HG03460 (cell line): ENCODE data around the gene PCSK4.
"Not testable (repeated sequence)": the region's sequence is repeated elsewhere in the genome, so short reads cannot be mapped to it uniquely, and the experiment has no call there.

Source experiments
- ATAC-seq: cut with Tn5 transposase; IDR thresholded peaks from one replicate; pipeline ENCODE4 v1.9.1; 2021; ENCODE audit not compliant: unreplicated experiment

The PCSK4 gene

GRCh38 chr19:1489463-1490310 is 463 bp downstream of the PCSK4 start:
- ATAC-seq, result no peak

DNA sequence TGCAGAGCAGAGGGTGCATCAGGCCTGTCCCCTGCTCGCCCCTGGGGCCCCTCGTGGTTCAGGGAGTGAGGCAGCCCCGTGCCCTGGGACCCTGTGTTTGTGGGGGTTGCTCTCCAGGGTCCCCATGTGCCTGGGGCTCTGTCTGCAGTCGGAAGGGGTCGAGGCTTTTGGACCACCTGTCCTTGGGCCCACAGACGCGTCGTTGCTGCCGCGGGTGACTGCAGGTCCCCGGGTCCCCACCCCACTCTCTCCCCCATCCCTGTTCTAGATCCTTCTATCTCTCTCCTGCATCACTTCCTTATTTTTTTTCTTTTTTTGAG is 1.9 kb downstream of the PCSK4 start:
- ATAC-seq, result no peak

- no peak for ATAC-seq
Observed at GRCh38 chr19:1487576-1488281, 2.4 kb downstream of the PCSK4 start.

GRCh38 chr19:1486720-1487575 is 3.2 kb downstream of the PCSK4 start:
- ATAC-seq, result no peak

DNA sequence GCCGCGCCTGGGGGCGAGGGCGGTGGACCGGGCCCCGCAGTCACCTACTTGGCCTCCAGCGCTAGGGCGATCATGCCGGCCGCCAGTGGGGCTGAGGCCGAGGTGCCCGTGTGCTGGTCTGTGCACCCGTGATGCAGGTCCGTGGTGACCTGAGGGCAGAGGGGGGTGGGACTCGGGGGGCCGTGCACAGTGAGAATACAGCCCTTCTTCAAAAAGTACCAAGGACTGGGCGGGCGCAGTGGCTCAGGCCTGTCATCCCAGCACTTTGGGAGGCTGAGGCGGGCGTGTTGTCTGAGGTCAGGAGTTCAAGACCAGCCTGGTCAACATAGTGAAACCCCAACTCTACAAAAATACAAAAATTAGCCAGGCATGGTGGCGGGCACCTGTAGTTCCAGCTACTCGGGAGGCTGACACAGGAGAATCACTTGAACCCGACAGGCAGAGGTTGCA is 6.1 kb downstream of the PCSK4 start:
- ATAC-seq, result no peak

- no peak for ATAC-seq
Observed at GRCh38 chr19:1483131-1483978, 6.8 kb downstream of the PCSK4 start.

- no peak for ATAC-seq
Observed at GRCh38 chr19:1482361-1483130, 7.6 kb downstream of the PCSK4 start.

DNA sequence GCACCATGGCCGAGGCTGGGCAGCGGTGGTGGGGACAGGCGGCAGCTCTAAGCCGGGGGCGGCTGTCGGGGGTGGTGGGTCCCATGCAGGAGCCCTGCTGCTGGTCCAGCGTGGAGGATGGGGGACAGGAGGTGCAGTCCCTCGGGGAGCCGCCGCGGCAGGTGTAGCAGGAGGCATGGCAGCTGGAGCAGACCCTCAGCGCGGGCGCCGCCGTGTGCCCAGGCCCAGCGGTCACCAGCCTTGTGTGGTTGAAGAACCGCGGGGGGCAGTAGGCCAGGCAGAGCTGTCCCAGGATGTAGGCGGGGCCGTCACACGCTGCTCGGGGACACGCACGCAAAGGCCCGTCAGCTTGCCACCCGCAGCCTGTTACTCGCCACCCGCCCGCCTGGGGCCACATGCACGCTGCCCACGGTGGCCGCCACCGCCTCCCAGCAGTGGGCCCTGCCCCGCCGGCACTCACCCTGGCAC is 8.2 kb downstream of the PCSK4 start:
- ATAC-seq, result no peak

DNA sequence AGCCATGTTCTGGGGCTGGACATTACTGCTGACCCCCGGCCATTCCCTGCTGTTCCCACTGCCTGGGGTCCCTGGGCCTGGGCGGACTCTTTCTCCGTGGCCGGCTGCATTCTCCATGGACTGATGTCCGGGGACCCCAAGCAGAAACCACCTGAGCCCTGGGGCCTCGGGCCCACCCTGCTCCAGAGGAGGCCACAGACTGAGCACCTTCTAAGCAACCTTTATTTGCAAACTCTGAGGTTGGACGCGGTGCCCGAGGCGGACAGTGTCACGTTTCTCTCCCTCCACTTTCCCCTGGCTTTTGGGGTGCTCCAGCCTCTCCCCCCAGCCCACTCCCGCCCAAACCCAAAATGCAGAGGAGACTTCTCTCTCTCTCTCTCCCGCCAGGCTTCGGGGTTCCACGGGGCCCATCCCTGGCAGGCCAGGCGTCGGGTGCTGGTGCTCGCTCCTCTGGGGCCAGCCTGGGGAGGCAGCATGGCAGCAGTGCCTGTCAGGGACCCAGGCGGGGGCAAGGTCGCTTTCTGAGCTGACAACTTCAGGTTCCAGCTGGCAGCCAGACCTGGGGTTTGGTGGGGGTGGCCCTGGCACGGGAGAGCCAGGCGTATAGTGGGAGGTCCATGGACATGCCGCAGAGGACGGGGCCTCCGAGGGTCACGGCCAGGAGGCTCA is 8.8 kb downstream of the PCSK4 start:
- ATAC-seq, result no peak

DNA sequence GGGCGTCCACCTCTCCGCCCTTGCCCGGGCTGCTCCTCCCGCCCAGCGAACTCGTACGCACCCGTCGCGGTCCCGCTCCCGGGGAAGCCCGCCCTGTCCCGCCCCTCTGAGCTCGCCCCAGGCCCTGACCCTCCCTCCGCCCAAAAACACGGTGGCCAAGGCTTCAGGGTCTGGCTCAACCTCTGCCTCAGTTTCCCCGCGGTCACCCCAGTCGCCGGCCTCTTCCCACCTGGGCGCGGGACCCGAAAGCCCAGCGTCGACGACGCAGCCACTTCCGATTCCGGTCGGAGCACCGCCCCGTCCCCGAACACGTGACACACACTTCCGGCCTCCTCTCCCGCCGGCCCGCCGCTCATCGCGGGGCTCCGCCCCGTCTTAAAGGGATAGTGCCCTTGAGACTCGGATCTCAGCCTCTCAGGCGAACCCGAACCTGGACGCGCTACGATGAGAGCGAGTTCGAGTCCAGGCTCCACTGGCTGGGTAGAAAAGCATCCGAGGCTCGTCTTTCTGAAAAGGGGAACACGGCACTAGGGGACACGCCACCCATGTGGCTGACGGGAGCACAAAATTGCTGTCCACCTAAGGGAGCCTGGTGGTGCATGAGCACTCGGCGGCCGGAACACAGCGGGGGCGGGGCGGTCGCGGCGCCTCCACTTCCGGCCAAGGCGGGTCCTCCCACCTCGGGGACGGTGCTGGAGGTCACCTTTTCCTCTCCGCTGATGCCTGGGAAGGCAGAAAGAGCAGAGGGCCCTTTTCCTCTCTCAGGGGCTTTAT is 11.0 kb downstream of the PCSK4 start, which contains the start of gene C19orf25:
C19orf25 (minus strand) TSS at position 282 of the 774 bp plus-strand sequence. CDS start 312 bp downstream, outside the sequence.
- peak; percentile 83 for ATAC-seq

DNA sequence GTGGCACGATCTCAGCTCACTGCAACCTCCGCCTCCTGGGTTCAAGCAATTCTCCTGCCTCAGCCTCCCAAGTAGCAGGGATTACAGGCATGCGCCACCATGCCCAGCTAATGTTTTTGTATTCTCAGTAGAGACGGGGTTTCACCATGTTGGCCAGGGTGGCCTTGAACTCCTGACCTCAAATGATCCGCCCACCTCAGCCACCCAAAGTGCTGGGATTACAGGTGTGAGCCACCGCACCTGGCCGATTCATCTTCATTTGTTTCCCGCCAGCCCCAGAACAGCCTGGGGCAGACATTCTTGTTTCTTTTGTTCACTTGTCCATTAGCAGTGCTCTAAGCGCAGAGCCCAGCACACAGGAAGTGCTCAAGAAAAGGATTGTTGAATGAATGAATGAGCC is 13.1 kb downstream of the PCSK4 start:
- ATAC-seq, result not testable (repeated sequence)

- no peak for ATAC-seq
Observed at GRCh38 chr19:1475751-1476437, 14.3 kb downstream of the PCSK4 start.

DNA sequence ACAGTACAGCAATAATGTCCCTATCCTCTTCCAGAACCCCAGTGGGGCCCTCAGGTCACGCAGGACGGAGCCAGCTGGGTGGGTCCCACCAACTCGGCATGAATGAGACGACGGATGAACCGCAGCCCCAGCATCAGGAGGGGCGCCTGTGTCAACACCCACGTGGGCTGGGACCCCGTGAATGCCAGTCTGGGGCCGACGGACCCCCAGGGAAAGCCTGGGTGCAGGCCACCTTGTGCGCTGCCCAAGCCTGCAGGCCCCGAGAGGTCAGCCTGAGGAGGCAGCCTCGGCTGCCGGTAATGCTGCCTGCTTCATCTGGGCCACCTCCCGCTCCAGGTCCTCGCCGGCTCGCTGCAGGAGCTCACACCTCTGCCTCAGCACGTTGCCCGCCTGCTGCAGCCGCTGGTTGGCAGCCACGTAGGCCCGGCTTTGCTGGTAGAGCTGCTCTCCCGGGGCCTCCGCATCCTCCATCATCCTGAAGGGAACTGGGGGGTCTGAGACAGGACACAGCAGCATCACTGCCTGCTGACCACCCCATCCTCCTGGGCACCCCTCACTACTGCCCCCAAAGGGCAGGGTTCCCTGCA is 15.3 kb downstream of the PCSK4 start:
- no peak for ATAC-seq

- ATAC-seq, result no peak
Observed at GRCh38 chr19:1474011-1474764, 16.0 kb downstream of the PCSK4 start.

DNA sequence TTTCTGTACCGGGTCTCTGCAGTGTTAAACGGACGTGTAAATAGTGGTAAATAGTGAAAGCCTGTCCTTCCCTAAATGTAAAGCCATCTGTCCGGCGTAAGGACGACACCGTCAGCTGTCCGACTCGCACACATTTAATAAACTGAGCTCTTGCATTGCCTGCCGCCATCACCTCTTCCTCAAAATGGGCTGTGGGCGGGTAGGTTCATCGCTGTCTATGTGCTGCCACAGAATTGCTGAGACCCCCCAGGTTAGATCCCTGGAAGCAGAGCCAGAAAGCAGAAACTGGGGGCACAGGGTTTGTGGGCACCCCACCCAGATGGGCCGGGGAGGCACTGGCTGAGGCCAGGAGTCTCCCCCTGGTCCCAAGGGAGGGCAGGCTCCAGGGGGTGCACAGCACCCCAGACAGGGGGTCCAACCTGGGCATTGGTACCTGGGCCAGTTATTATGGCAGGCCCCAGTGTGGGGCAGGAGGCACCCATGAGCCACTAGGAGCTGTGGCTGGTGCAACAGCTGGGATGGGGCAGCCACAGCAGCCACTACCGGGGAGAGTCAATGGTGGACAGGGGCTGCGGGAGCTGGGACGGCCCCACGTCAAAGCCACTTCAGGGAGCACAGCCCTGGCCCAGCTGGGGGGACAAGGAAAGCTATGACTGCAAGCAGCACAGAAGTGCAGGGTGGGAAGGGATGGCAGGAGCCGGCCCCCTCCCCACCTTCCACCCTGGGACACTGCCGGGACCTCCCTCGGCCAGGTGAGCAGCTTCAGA is 16.9 kb downstream of the PCSK4 start:
- ATAC-seq, result no peak
